GM21526 (cell line): ENCODE results near the gene LRRC72.

Experiments used
- ATAC-seq: cut with Tn5 transposase; IDR thresholded peaks from one replicate; pipeline ENCODE4 v1.9.1; 2021; ENCODE audit warnings: moderate library complexity; ENCODE audit not compliant: unreplicated experiment, low FRiP score

LRRC72 gene

GRCh38 chr7:16615228-16615627 lies 88.6 kb downstream of the LRRC72 start:
- no peak for ATAC-seq

- no peak for ATAC-seq
Measured at GRCh38 chr7:16616122-16616521, 89.5 kb downstream of the LRRC72 start.

GRCh38 chr7:16616542-16616941 lies 89.9 kb downstream of the LRRC72 start:
- no peak for ATAC-seq

- ATAC-seq: peak; percentile 98
Measured at GRCh38 chr7:16619979-16620408, 93.4 kb downstream of the LRRC72 start.

GRCh38 chr7:16626388-16626787 lies 99.8 kb downstream of the LRRC72 start:
- ATAC-seq: no peak

GRCh38 chr7:16627236-16627635 lies 100.6 kb downstream of the LRRC72 start:
- ATAC-seq: no peak

GRCh38 chr7:16630654-16631053 lies 104.0 kb downstream of the LRRC72 start:
- no peak for ATAC-seq
